Spinal cord (tissue), 10 donors: ENCODE data around the gene SYNE1. TPM values are rescaled to one million over a fixed set of nuclear protein-coding genes. Genes with fewer than 3 reads are reported as not detected.
"Not testable (repeated sequence)": the region's sequence is repeated elsewhere in the genome, so short reads cannot be mapped to it uniquely, and the experiment has no call there.

ENCODE experiments used
- DNase-seq, 6 donors: peaks; one replicate each; pipeline versions ENCODE4 v3.0.0 to v3.0.0-alpha.2; 2013 to 2015; ENCODE audit warnings: low spot score in 6 of 6, low read depth in 4 of 6
- H3K27ac ChIP-seq: one replicate; pipeline ENCODE4 v1.5.1; 2013; ENCODE audit warnings: low read depth, low read length, control low read depth
- H3K27me3 ChIP-seq: one replicate; pipeline ENCODE4 v1.6.1; 2013; ENCODE audit warnings: low read length; ENCODE audit not compliant: control insufficient read depth, insufficient read depth
- H3K36me3 ChIP-seq: one replicate; pipeline ENCODE4 v1.6.1; 2013; ENCODE audit warnings: low read length; ENCODE audit not compliant: control insufficient read depth, insufficient read depth
- H3K4me1 ChIP-seq: one replicate; pipeline ENCODE4 v1.6.1; 2013; ENCODE audit warnings: low read length; ENCODE audit not compliant: control insufficient read depth, insufficient read depth
- H3K4me3 ChIP-seq: one replicate; pipeline ENCODE4 v1.5.1; 2013; ENCODE audit warnings: low read depth, low read length, control low read depth
- H3K9me3 ChIP-seq: one replicate; pipeline ENCODE4 v1.6.1; 2013; ENCODE audit warnings: low read length; ENCODE audit not compliant: control insufficient read depth, insufficient read depth
- WGBS: methylation state at CpG from one replicate; pipeline ENCODE4 v1.1.5; 2013; ENCODE audit warnings: missing lambda C conversion rate; ENCODE audit not compliant: insufficient coverage; 5-methylcytosine and 5-hydroxymethylcytosine counted together
- polyA plus RNA-seq, 2 donors: library from polyadenylated mRNA; unstranded; fragments of 120-200 nt; gene quantifications; one replicate each; pipeline ENCODE4 v1.2.1, GENCODE V29; 2013; ENCODE audit not compliant: insufficient read length in 2 of 2
- total RNA-seq, 2 donors: library from RNA; depleted of rRNA in 1 of 2; stranded (reverse); fragments of 120-200 nt in 1 of 2; fragments of >200 nt in 1 of 2; gene quantifications; one replicate each; pipeline versions ENCODE4 v1.2.3 to v1.2.4, GENCODE V29; 2013 to 2014
- donor health status: healthy.

Gene SYNE1
- total and polyA plus RNA-seq, 4 donors: 71.5 to 201 (median 105) TPM

- Histone ChIP-seq H3K9me3 (no peaks in the 10 kb centered on the region), H3K36me3 (no peaks in the 10 kb centered on the region), H3K4me3 (no peak overlapping the region), H3K4me1 (no peaks in the 10 kb centered on the region), H3K27ac (no peak overlapping the region), H3K27me3 (no peaks in the 10 kb centered on the region)
- no CpG with 5 or more reads among the region's 1 CpG for WGBS
- DNase-seq: no peak
These were observed 79.7 kb downstream of the SYNE1 start for GRCh38 chr6:152557502-152557901.

- DNase-seq: no peak
- H3K27ac ChIP-seq: no peak overlapping the region
- no peaks in the 10 kb centered on the region for H3K36me3 ChIP-seq
- H3K9me3 ChIP-seq: no peaks in the 10 kb centered on the region
- H3K27me3 ChIP-seq: no peaks in the 10 kb centered on the region
- no peak overlapping the region for H3K4me3 ChIP-seq
- WGBS: no CpG with 5 or more reads among the region's 1 CpG
- H3K4me1 ChIP-seq: no peaks in the 10 kb centered on the region
These were observed 82.3 kb downstream of the SYNE1 start for GRCh38 chr6:152554851-152555250.

GRCh38 chr6:152552616-152553209 lies 84.4 kb downstream of the SYNE1 start:
- H3K4me3 ChIP-seq: no peak overlapping the region
- WGBS: 39% methylated on average over 4 of the region's 9 CpGs
- H3K4me1 ChIP-seq: no peaks in the 10 kb centered on the region
- H3K27ac ChIP-seq: no peak overlapping the region
- DNase-seq: peak in 4 of 6 donors; percentile 5 to 74 (median 40)
- H3K9me3 ChIP-seq: no peaks in the 10 kb centered on the region
- no peaks in the 10 kb centered on the region for H3K27me3 ChIP-seq
- H3K36me3 ChIP-seq: no peaks in the 10 kb centered on the region

DNA sequence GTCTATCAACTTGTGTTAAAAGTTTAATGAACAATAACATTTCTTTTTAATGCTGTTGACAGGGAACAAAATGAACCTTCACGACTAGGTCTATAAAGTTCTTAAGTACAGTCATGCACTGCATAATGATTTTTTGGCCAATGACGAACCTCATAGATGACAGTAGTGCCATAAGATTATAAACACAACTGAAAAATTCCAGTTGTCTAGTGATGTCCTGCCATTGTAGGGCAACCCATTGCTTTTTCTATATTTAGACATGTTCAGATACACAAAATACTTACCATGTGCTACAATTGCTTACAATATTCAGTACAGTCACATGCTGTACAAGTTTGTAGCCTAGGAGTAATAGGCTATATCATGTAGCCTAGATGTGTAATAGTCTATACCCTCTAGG lies 93.6 kb downstream of the SYNE1 start:
- no peaks in the 10 kb centered on the region for H3K36me3 ChIP-seq
- H3K9me3 ChIP-seq: peaks cover 2% of the 10 kb centered on the region
- H3K27ac ChIP-seq: no peak overlapping the region
- no CpG with 5 or more reads among the region's 2 CpGs for whole genome bisulfite sequencing
- no peak overlapping the region for H3K4me3 ChIP-seq
- H3K4me1 ChIP-seq: no peaks in the 10 kb centered on the region
- no peak for DNase-seq
- H3K27me3 ChIP-seq: no peaks in the 10 kb centered on the region

DNA sequence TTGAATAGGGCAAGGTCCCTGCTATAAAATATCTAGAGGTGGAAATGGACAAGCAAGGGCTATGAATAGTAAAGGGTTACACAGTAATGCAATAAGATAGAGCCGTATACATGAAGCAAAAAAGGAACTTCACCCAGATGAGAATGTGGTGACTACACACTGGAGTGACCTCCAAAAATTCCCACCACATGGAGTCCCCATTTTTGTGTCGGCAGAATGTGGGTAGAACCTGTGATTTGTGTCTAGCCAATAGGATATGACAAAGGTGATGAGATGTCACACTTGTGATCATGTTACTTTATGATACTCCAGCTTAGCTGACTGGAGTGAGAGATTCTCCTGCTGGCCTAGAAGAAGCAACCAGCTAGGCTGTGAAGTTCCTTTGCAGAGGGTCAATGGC lies 96.8 kb downstream of the SYNE1 start:
- WGBS: no CpG with 5 or more reads among the region's 2 CpGs
- H3K9me3 ChIP-seq: peaks cover 2% of the 10 kb centered on the region
- no peak overlapping the region for H3K4me3 ChIP-seq
- no peaks in the 10 kb centered on the region for H3K27me3 ChIP-seq
- no peak for DNase-seq
- no peaks in the 10 kb centered on the region for H3K36me3 ChIP-seq
- H3K27ac ChIP-seq: no peak overlapping the region
- no peaks in the 10 kb centered on the region for H3K4me1 ChIP-seq

DNA sequence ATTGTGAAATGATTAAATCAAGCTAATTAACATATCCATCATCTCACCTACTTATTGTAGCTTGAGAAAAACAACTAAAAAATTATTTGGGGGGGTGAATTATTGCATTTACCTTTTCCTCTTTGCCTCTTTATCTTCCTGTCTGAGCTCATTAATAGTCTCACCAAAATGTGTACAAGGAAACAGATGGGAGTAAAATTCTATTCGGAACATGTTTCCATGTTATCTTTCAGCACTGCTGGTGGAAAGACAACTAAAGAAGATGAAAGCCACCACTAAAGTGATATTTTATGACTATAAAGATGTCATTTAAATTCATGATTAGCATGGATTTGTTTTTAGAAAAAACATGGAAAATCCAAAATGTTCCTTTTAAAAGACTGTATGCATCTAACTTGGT lies 102.6 kb downstream of the SYNE1 start:
- Histone ChIP-seq H3K9me3 (peaks cover 2% of the 10 kb centered on the region), H3K27me3 (no peaks in the 10 kb centered on the region), H3K4me1 (no peaks in the 10 kb centered on the region), H3K4me3 (no peak overlapping the region), H3K36me3 (no peaks in the 10 kb centered on the region), H3K27ac (no peak overlapping the region)
- DNase-seq: no peak
- no CpG with 5 or more reads among the region's 1 CpG for WGBS

- H3K36me3 ChIP-seq: no peaks in the 10 kb centered on the region
- H3K4me3 ChIP-seq: no peak overlapping the region
- DNase-seq: no peak
- no peak overlapping the region for H3K27ac ChIP-seq
- H3K27me3 ChIP-seq: no peaks in the 10 kb centered on the region
- WGBS: no CpG with 5 or more reads among the region's 3 CpGs
- no peaks in the 10 kb centered on the region for H3K9me3 ChIP-seq
- no peaks in the 10 kb centered on the region for H3K4me1 ChIP-seq
These were observed 104.4 kb downstream of the SYNE1 start for GRCh38 chr6:152532556-152533422.

DNA sequence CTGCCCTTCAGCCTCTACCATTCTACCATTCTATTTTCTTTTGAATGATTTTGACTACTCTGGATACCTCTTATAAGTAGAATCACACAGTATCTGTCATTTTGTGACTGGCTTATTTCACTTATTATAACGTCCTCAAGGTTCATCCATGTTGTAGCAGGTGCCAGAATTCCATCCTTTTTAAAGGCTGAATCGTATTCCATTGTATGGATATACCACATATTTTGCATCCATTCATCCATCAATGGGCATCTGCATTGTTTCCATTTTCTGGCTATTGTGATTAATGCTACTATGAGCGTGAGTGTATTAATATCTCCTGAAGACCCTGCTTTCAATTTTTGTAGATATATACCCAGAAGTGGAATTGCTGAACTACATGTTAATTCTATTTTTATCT lies 105.5 kb downstream of the SYNE1 start:
- H3K9me3 ChIP-seq: no peaks in the 10 kb centered on the region
- no peak overlapping the region for H3K27ac ChIP-seq
- 86% methylated on average over 1 of the region's 3 CpGs for WGBS
- H3K4me3 ChIP-seq: no peak overlapping the region
- no peaks in the 10 kb centered on the region for H3K27me3 ChIP-seq
- no peaks in the 10 kb centered on the region for H3K4me1 ChIP-seq
- DNase-seq: no peak
- no peaks in the 10 kb centered on the region for H3K36me3 ChIP-seq

GRCh38 chr6:152529369-152529768 lies 107.8 kb downstream of the SYNE1 start:
- no peak for DNase-seq
- Histone ChIP-seq H3K27me3 (no peaks in the 10 kb centered on the region), H3K27ac (no peak overlapping the region), H3K36me3 (no peaks in the 10 kb centered on the region), H3K9me3 (no peaks in the 10 kb centered on the region), H3K4me3 (no peak overlapping the region), H3K4me1 (no peaks in the 10 kb centered on the region)

GRCh38 chr6:152514120-152514519 lies 123.0 kb downstream of the SYNE1 start:
- H3K27me3 ChIP-seq, H3K4me3 ChIP-seq, DNase-seq, H3K36me3 ChIP-seq, H3K4me1 ChIP-seq, H3K27ac ChIP-seq, H3K9me3 ChIP-seq: not testable (repeated sequence)
- no CpG with 5 or more reads among the region's 1 CpG for WGBS
